GM08714 (cell line): ENCODE data around the gene CCDC73.
"Not testable (repeated sequence)": the region's sequence is repeated elsewhere in the genome, so short reads cannot be mapped to it uniquely, and the experiment has no call there.

Experiments
- H3K4me3 ChIP-seq: fragments of 200-500 bp; sonication (Bioruptor generic); 2 replicates; pipeline ENCODE4 v1.5.1; 2014; ENCODE audit warnings: mild to moderate bottlenecking, low read length, inconsistent platforms
- ZNF274 ChIP-seq: IDR thresholded peaks from 2 replicates; pipeline ENCODE4 v1.6.1; 2012; ENCODE audit warnings: mild to moderate bottlenecking, low read depth, low read length

The CCDC73 gene

DNA sequence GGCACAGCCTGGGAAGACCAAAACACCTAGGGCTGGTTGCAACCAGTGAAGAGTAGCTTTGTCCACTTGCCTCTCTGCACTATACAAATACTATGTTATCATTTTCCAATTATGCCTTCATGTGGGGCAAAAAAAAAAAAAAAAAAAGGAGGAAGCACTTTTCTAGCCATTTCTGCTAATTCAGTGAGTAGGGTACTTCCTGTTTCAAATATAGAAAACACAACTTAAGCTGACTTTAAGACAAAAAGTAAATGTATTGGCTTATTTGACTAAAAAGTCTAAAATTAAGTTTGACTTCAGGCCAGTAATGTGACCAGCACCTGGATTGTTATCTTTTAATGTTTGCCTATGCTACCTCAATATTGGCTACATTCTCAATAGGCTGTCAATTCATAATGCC, 15.3 kb downstream of the CCDC73 start:
- H3K4me3 ChIP-seq = no peak overlapping the region
- TF ChIP-seq ZNF274 = no peak

GRCh38 chr11:32775908-32776307, 18.6 kb downstream of the CCDC73 start:
- H3K4me3 ChIP-seq = no peak overlapping the region
- no peak for TF ChIP-seq ZNF274

- no peak for TF ChIP-seq ZNF274
- H3K4me3 ChIP-seq = no peak overlapping the region
Observed at GRCh38 chr11:32774081-32774480, 20.4 kb downstream of the CCDC73 start.

DNA sequence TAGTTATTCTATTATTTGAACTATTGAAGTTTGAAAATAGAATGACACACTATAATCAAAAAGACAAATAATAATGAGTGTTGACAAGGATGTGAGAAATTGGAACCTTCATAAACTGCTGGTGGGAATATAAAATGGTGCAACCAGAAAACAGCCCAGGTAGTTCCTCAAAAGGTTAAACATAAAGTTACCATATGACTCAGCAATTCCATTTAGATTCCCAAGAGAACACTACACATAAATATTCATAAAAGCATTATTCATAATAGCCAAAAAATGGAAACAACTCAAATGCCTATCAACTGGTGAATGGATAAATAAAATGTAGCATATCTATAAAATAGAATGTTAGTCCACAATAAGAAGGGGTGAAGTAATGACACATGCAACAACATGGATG, 21.7 kb downstream of the CCDC73 start:
- no peak for TF ChIP-seq ZNF274
- no peak overlapping the region for H3K4me3 ChIP-seq

DNA sequence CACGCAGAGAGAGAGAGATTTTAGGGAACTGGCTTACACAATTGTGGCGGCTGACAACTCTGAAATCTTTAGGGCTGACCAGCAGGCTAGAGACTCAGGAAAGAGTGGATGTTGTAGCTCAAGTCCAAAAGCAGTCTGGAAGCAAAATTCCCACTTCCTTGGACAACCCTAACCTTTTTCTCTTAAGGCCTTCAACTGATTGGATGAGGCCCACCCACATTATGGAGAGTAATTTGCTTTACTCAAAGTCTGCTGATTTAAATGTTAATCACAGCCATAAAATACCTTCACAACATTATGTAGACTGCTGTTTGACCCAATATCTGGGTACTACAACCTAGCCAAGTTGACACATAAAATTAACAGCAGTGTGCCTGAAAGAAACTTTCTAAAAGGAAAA, 32.7 kb downstream of the CCDC73 start:
- H3K4me3 ChIP-seq = not testable (repeated sequence)

DNA sequence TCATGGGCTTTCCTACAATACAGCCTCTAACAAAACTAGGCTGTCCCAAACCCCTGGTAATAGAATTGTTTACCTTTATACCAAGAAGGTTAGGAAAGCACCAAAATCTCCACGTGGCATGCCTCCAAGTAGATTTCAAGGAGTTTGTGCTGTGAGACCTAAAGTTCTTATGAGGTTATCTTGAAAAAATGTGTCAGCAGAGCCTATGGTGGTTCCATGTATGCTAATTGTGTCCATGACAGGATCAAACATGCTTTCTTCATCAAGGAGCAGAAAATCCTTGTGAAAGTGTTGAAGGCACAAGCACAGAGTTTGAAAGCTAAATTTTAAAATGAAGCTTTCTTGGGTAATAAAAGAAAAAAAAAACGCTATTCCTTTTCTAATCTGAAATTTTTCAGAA, 36.2 kb downstream of the CCDC73 start:
- TF ChIP-seq ZNF274 = no peak
- no peak overlapping the region for H3K4me3 ChIP-seq

DNA sequence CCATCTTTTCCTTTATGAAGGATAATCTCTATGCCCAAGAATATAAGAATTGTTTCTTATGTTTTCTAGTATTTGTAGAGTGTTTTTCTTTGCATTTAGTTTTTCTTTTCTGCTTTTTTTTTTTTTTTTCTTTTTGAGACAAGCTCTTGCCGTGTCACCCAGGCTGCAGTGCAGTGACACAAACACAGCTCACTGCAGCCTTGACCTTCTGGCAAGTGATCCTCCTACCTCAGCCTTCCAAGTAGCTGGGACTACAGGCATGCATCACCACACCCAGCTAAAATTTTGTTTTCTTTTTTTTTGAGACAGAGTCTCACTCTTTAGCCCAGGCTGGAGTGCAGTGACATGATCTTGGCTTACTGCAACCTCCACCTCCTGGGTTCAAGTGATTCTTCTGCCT, 41.3 kb downstream of the CCDC73 start:
- not testable (repeated sequence) for H3K4me3 ChIP-seq

DNA sequence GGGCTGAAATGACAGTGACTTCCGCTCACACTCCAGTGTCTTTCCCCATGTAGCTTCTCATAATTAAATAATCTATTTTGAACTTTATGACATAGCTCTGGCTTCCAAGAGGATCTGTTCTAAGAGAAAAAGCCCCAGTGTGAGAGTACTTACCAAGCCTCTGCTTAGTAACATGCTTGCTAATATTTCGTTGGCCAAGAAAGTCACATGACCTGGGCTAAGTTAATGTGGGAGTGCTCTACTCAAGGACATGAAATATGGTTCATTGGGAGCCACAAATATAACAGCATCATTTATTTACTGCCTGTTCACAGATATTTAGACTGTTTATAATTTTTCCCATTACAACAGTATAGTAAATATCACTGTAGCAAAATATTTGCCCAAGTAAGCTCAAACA, 42.5 kb downstream of the CCDC73 start:
- TF ChIP-seq ZNF274 = no peak

DNA sequence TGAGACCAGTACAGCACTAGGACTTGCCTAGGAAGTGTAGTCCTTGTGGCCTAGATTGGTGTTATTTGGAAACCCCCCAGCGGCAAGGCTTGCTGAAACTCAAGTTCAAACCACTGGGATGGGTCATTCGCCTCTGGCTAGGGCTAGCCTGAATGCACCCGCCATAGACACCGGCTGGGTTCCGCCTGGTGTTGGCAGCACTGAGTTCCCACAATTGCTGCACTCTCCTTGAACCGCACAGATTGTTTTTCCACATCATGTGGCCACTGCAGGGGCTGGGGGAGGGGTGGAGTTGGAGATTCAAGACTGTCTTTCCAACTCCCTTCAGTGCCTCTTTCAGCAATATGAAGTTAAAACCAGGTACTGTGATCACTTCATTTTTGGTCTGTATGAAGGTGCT, 43.1 kb downstream of the CCDC73 start:
- TF ChIP-seq ZNF274 = no peak
- H3K4me3 ChIP-seq = no peak overlapping the region

More for the DNA sequence above, 42.5 kb downstream of the CCDC73 start:
- H3K4me3 ChIP-seq = no peak overlapping the region

DNA sequence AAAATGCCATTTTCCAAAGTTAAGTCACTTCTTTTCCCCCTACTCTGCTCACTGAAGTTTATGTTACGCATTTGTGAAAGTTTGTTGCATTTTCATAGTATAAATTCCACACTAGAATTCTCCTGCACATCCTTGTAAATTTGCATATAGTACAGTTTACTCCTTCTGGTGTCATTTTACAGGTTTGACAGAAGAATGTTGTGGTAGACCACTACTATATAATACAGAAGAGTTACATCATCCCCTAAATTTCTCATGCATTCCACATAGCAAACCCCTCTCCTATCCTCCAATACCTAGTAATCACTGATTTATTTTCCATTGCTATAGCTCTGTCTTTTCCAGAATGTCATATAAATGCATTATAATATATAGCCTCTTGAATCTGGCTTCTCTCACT, 64.5 kb downstream of the CCDC73 start:
- H3K4me3 ChIP-seq = no peak overlapping the region
- no peak for TF ChIP-seq ZNF274

DNA sequence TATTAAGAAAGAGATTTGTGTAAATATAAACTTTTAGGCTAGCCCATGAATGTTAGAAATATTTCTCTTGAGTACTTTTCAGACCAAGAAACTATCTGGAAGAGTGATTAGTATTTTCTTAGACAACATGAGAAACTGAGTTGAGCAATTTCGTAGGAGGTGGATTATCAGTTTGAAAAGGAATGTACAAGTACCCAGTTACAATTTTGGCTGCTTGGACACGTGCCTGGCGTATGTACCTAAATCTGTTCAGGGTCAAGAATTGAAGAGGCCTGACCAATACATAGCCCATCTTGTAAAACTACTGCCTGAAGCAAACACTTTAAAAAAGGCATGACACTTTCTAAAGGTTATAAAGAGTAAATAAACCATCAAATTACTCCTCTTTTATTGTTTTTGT, 71.1 kb downstream of the CCDC73 start:
- TF ChIP-seq ZNF274 = no peak
- no peak overlapping the region for H3K4me3 ChIP-seq

DNA sequence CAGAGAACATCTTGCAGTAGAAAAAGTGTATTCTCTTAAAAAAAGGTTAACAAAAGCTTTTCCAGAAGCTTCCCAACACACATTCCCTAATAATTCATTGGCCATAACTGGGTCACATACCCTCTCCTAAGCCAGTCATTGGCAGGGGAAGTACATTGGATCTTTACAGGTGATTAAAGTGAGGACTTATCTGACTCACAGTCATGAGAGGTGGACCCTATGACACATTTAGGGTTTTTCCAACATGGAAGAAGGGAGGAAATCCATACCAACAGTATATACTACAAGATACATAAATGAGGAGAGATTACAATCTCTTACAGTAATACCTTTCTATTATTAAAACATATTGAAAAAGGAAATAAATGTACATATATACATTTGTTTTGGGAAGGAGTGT, 72.2 kb downstream of the CCDC73 start:
- H3K4me3 ChIP-seq = no peak overlapping the region
- TF ChIP-seq ZNF274 = no peak

DNA sequence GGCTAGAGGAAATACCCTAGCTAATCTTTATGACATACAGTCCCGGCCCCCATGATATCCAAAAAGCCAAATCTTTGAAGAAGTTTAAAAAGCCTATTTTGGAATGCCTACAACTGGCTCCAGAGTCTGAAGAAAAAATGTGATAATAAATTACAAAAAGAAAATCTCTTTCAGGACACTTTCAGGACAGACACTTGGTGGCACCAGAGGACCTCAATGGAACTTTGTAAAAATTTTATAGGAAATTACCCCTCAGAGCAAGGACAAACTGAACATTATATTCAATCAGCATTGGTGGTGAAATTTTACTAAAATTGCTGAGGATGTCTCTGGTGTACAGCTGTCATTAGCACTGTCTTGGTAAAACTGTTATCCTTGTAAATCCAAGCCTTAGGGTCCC, 81.0 kb downstream of the CCDC73 start:
- TF ChIP-seq ZNF274 = no peak
- no peak overlapping the region for H3K4me3 ChIP-seq

- not testable (repeated sequence) for H3K4me3 ChIP-seq
Observed at GRCh38 chr11:32708978-32709377, 85.5 kb downstream of the CCDC73 start.

DNA sequence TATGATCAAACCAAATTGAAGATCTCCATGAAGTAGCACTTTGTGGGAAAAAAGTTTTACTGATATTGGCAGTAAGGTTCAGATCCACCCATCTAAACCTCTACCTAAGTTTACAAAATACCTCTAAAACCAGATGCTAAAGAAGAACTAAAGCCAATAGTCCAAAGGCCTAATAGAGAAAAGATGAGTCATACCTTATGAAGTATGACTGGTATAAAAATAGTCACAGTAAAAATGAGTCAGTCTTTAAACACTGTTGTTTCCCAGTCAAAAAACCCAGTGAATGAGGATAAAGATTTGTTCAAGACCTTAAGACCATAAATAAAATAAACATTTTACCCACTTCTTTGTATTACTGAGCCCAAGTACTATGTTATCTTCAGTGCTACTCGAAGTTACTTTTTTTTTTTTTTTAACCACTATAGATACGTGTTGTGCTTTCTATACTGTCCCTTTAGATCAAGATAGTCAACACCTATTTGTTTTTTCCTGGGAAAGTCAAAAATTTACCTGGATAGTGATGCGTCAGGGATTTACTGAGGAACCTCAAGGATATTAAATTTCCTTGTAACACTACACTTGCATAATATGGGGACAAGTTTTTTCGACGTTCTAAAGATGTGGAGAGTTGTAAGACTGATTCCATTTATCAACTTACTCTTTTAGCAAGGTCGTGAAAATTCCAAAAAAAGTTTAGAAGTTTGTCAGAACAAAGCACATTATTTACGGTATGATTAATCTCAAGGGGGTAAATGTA, 87.3 kb downstream of the CCDC73 start:
- H3K4me3 ChIP-seq = no peak overlapping the region
- TF ChIP-seq ZNF274 = no peak

DNA sequence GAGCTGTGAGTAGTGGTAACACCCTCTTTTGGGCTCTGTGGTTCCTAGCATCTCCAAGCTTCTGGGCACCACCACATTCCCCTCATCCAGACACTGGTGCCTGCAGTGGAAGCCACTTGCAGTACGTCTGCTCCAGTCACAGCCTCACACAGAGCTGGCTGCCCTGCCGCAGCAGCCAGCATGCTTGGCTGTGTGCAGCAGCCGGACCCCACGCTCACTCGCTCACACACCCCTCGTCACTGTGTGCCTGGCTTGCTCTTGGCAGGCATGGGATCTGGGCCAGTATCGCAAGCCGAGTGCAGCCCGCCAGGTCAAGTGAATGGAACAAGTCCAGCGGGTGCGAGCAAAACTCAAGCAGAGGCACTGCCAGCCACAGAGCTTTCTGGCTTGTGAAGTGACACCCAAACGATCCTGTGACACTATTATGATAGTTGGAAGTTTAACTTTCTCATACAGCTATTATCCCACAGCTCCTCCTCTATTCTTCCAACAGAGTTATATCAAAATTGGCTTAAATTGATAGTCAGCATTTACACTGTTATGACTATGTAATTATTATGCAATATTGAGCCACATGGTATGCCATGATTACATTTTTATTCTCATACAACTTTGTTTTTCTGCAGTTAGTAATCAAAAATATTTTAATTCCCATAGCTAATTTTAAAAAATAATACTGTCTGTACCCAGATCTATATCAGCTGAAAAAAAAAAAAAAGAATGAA, 89.0 kb downstream of the CCDC73 start:
- no peak for TF ChIP-seq ZNF274
- no peak overlapping the region for H3K4me3 ChIP-seq
